ENCODE data around the gene SP6. TPM values are rescaled to one million over a fixed set of nuclear protein-coding genes. Genes with fewer than 3 reads are reported as not detected.

SP6 gene
- total RNA-seq, 5 donors from 2014 or later (not counting 1 experiment from before 2014, with no cell fraction given) = 0.10 to 0.26 (median 0.13) TPM

- no peaks in the 10 kb centered on the region for H3K4me1 Mint-ChIP-seq
- Histone ChIP-seq H3K4me1 (ENCODE audit: control insufficient read depth in 1 of 2, extremely low read depth in 1 of 2, insufficient read depth in 2 of 2, low read length in 2 of 2) (peaks cover 0 to 6% of the 10 kb centered on the region in 2 experiments), H3K36me3 (ENCODE audit: control insufficient read depth in 2 of 2, extremely low read depth in 1 of 2, insufficient read depth in 1 of 2, low read length in 1 of 2) (no peaks in the 10 kb centered on the region), H3K27ac (ENCODE audit: low read length) (no peak overlapping the region), H3K27me3 (replicated peaks in 1 of 2; ENCODE audit: control insufficient read depth in 2 of 2, extremely low read depth in 1 of 2, insufficient read depth in 2 of 2, low read length in 1 of 2) (peaks cover 0 to 10% of the 10 kb centered on the region in 2 experiments), H3K4me3 (ENCODE audit: control insufficient read depth in 1 of 2, extremely low read depth in 1 of 2, low read length in 1 of 2) (no peak overlapping the region), H3K9me3 (no peaks in the 10 kb centered on the region)
- 52% methylated on average over 3 of the region's 6 CpGs for WGBS (ENCODE audit: insufficient coverage)
- DNase-seq (no peak), ATAC-seq (replicated peaks in 1 of 4) (no peak)
- peaks cover 5 to 7% of the 10 kb centered on the region in 2 donors for H3K27me3 Mint-ChIP-seq
- peaks cover under 1% of the 10 kb centered on the region for H3K36me3 Mint-ChIP-seq
- no peak overlapping the region for H3K4me3 Mint-ChIP-seq
- no peaks in the 10 kb centered on the region for H3K9me3 Mint-ChIP-seq
- CTCF ChIA-PET = interaction anchor here in 1 of 2 donors (0.6 to 1.6 kb wide), 3 partner anchors 24 to 71 kb away, joined by 3 read pairs; no protein-coding TSS in a partner anchor
- POLR2A ChIA-PET = interaction anchor here (0.6 kb wide), 2 partner anchors 27 to 125 kb away, joined by 4 to 9 read pairs; no protein-coding TSS in a partner anchor
- no peak overlapping the region for H3K27ac Mint-ChIP-seq
Observed at GRCh38 chr17:47801906-47802305, 49.1 kb downstream of the SP6 start.

GRCh38 chr17:47801176-47801765 is 49.7 kb downstream of the SP6 start:
- H3K36me3 Mint-ChIP-seq = no peaks in the 10 kb centered on the region
- H3K27me3 Mint-ChIP-seq = peaks cover 5 to 7% of the 10 kb centered on the region in 2 donors
- Histone ChIP-seq H3K27ac (ENCODE audit: low read length) (no peak overlapping the region), H3K4me1 (ENCODE audit: control insufficient read depth in 1 of 2, extremely low read depth in 1 of 2, insufficient read depth in 2 of 2, low read length in 2 of 2) (peaks cover 0 to 6% of the 10 kb centered on the region in 2 experiments), H3K9me3 (no peaks in the 10 kb centered on the region), H3K27me3 (replicated peaks in 1 of 2; ENCODE audit: control insufficient read depth in 2 of 2, extremely low read depth in 1 of 2, insufficient read depth in 2 of 2, low read length in 1 of 2) (peaks cover 0 to 10% of the 10 kb centered on the region in 2 experiments), H3K4me3 (ENCODE audit: control insufficient read depth in 1 of 2, extremely low read depth in 1 of 2, low read length in 1 of 2) (no peak overlapping the region), H3K36me3 (ENCODE audit: control insufficient read depth in 2 of 2, extremely low read depth in 1 of 2, insufficient read depth in 1 of 2, low read length in 1 of 2) (no peaks in the 10 kb centered on the region)
- DNase-seq = no peak
- ATAC-seq (replicated peaks in 1 of 4) = no peak
- H3K9me3 Mint-ChIP-seq = no peaks in the 10 kb centered on the region
- H3K4me1 Mint-ChIP-seq = no peaks in the 10 kb centered on the region
- CTCF ChIA-PET = interaction anchor here in 1 of 2 donors (0.6 to 1.6 kb wide), 3 partner anchors 23 to 71 kb away, joined by 3 read pairs; no protein-coding TSS in a partner anchor
- H3K27ac Mint-ChIP-seq = no peak overlapping the region
- 70% methylated on average over 3 of the region's 4 CpGs for WGBS (ENCODE audit: insufficient coverage)
- H3K4me3 Mint-ChIP-seq = no peak overlapping the region
- POLR2A ChIA-PET = interaction anchor here (0.6 kb wide), 2 partner anchors 28 to 125 kb away, joined by 4 to 9 read pairs; no protein-coding TSS in a partner anchor

- H3K27ac Mint-ChIP-seq = no peak overlapping the region
- H3K9me3 ChIP-seq = no peaks in the 10 kb centered on the region
- POLR2A ChIA-PET = no interaction called here
- WGBS (ENCODE audit: insufficient coverage) = 94% methylated on average over 12 of the region's 12 CpGs
- no peaks in the 10 kb centered on the region for H3K9me3 Mint-ChIP-seq
- H3K36me3 ChIP-seq (ENCODE audit: control insufficient read depth in 2 of 2, extremely low read depth in 1 of 2, insufficient read depth in 1 of 2, low read length in 1 of 2) = no peaks in the 10 kb centered on the region
- peaks cover 0 to 10% of the 10 kb centered on the region in 2 experiments for H3K27me3 ChIP-seq (replicated peaks in 1 of 2; ENCODE audit: control insufficient read depth in 2 of 2, extremely low read depth in 1 of 2, insufficient read depth in 2 of 2, low read length in 1 of 2)
- no peak overlapping the region for H3K27ac ChIP-seq (ENCODE audit: low read length)
- CTCF ChIA-PET = interaction anchor here in 1 of 2 donors (1.6 kb wide), 1 partner anchor 23 kb away, joined by 3 read pairs; no protein-coding TSS in a partner anchor
- ATAC-seq (replicated peaks in 1 of 4) (no peak), DNase-seq (no peak)
- no peak overlapping the region for H3K4me3 ChIP-seq (ENCODE audit: control insufficient read depth in 1 of 2, extremely low read depth in 1 of 2, low read length in 1 of 2)
- no peaks in the 10 kb centered on the region for H3K36me3 Mint-ChIP-seq
- H3K4me1 Mint-ChIP-seq = no peaks in the 10 kb centered on the region
- H3K4me1 ChIP-seq (ENCODE audit: control insufficient read depth in 1 of 2, extremely low read depth in 1 of 2, insufficient read depth in 2 of 2, low read length in 2 of 2) = peaks cover 0 to 6% of the 10 kb centered on the region in 2 experiments
- H3K4me3 Mint-ChIP-seq = no peak overlapping the region
- peaks cover 5 to 8% of the 10 kb centered on the region in 2 donors for H3K27me3 Mint-ChIP-seq
Observed at GRCh38 chr17:47800686-47801085, 50.3 kb downstream of the SP6 start.

GRCh38 chr17:47797797-47798196 is 53.2 kb downstream of the SP6 start:
- H3K4me1 ChIP-seq (ENCODE audit: control insufficient read depth in 1 of 2, extremely low read depth in 1 of 2, insufficient read depth in 2 of 2, low read length in 2 of 2) = peaks cover 0 to 6% of the 10 kb centered on the region in 2 experiments
- H3K27me3 ChIP-seq (replicated peaks in 1 of 2; ENCODE audit: control insufficient read depth in 2 of 2, extremely low read depth in 1 of 2, insufficient read depth in 2 of 2, low read length in 1 of 2) = peaks cover 0 to 23% of the 10 kb centered on the region in 2 experiments
- ChIA-PET CTCF (no interaction called here), POLR2A (no interaction called here)
- no peaks in the 10 kb centered on the region for H3K9me3 ChIP-seq
- DNase-seq = no peak
- ATAC-seq (replicated peaks in 1 of 4) = no peak
- no peak overlapping the region for H3K27ac ChIP-seq (ENCODE audit: low read length)
- H3K36me3 ChIP-seq (ENCODE audit: control insufficient read depth in 2 of 2, extremely low read depth in 1 of 2, insufficient read depth in 1 of 2, low read length in 1 of 2) = no peaks in the 10 kb centered on the region
- Mint-ChIP-seq H3K27ac (no peak overlapping the region), H3K4me1 (no peaks in the 10 kb centered on the region), H3K4me3 (no peak overlapping the region), H3K36me3 (no peaks in the 10 kb centered on the region), H3K27me3 (peaks cover 24 to 28% of the 10 kb centered on the region in 2 donors), H3K9me3 (no peaks in the 10 kb centered on the region)
- H3K4me3 ChIP-seq (ENCODE audit: control insufficient read depth in 1 of 2, extremely low read depth in 1 of 2, low read length in 1 of 2) = no peak overlapping the region
- WGBS (ENCODE audit: insufficient coverage) = no CpG with 5 or more reads among the region's 2 CpGs

Other genes starting within 250 kb of the SP6 start
- 100 to 1,000 TPM; 216 to 262 (median 240) TPM for gene KPNB1, start 201.2 kb downstream of the SP6 start, total RNA-seq
- gene TBKBP1, start 157.0 kb downstream of the SP6 start, total RNA-seq = 10 to 100 TPM in 1 of 5 donors, 1 to 10 TPM in 4; 4.5 to 20.5 (median 7.2) TPM
- 10 to 100 TPM in 4 of 5 donors, 1 to 10 TPM in 1; 7.9 to 37.3 (median 20.8) TPM for gene TBX21, start 117.9 kb downstream of the SP6 start, total RNA-seq
- 10 to 100 TPM; 40.4 to 57.1 (median 43.9) TPM for gene OSBPL7, start 29.4 kb downstream of the SP6 start, total RNA-seq
- gene MRPL10, start 19.6 kb downstream of the SP6 start, total RNA-seq = 10 to 100 TPM; 34.1 to 60.1 (median 41.6) TPM
- 1 to 10 TPM in 2 of 5 donors, under 1 TPM in 3; 0.20 to 1.0 (median 0.88) TPM for gene LRRC46, start 19.5 kb downstream of the SP6 start, total RNA-seq
- 10 to 100 TPM; 27.0 to 44.3 (median 40.6) TPM for gene SCRN2, start 9.9 kb downstream of the SP6 start, total RNA-seq
- gene SP2, start 45.1 kb upstream of the SP6 start, total RNA-seq = 10 to 100 TPM; 27.1 to 41.6 (median 32.8) TPM
- gene PNPO, start 90.4 kb upstream of the SP6 start, total RNA-seq = 10 to 100 TPM; 10.3 to 18.5 (median 15.7) TPM
- under 1 TPM in 3 of 5 donors, not detected in 2; 0.18 to 0.44 (median 0.26) TPM for gene PRR15L, start 106.7 kb upstream of the SP6 start, total RNA-seq
- 100 to 1,000 TPM; 247 to 349 (median 318) TPM for gene CDK5RAP3, start 120.0 kb upstream of the SP6 start, total RNA-seq
- gene COPZ2, start 186.6 kb upstream of the SP6 start, total RNA-seq = 1 to 10 TPM; 1.2 to 2.6 (median 1.9) TPM
- 10 to 100 TPM; 30.3 to 61.6 (median 43.9) TPM for gene NFE2L1, start 197.2 kb upstream of the SP6 start, total RNA-seq

All from T-cell (primary cell).